GM21528 (cell line): ENCODE data around the gene PLS1.
"Not testable (repeated sequence)": the region's sequence is repeated elsewhere in the genome, so short reads cannot be mapped to it uniquely, and the experiment has no call there.

Experiments used
- ATAC-seq: cut with Tn5 transposase; IDR thresholded peaks from one replicate; pipeline ENCODE4 v1.9.1; 2021; ENCODE audit warnings: mild to moderate bottlenecking, moderate library complexity; ENCODE audit not compliant: unreplicated experiment, low FRiP score

PLS1 gene

DNA sequence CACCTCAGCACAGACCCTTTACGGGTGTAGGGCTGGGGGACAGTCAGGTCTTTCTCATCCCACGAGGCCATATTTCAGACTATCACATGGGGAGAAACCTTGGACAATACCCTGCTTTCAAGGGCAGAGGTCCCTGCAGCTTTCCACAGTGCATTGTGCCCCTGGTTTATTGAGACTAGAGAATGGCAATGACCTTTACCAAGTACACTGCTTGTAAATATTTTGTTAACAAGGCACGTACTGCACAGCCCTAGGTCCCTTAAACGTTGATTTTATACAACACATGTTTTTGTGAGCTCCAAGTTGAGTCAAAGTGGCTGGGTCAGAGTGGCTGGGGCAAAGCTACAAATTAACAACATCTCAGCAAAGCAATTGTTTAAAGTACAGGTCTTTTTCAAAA is 156.4 kb downstream of the PLS1 start:
- ATAC-seq, result not testable (repeated sequence)

DNA sequence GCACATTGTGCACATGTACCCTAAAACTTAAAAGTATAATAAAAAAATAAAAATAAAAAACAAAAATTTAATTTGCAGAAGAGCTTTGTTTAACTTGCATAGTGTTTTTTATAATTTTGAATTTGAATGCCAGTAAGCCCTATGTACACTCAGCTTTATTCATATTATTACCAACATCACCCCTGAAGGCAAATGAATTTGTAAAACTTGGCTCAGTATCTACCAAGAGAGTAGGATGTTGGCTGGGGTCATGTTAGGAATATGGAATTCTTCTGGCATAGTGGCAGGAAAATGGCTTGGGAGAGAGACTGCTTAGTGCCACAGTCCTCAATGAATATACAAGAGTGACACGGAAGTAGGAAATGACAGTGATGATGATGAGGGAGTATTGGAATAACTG is 158.3 kb downstream of the PLS1 start:
- ATAC-seq, result no peak
